ENCODE measurements around the gene VEZT.

- TF ChIP-seq CTCF (conservative IDR thresholded peaks at IDR 0.05; ENCODE audit: low read depth, low read length) = no peak
- no peak for TF ChIP-seq EZH2 (IDR thresholded peaks at IDR 0.05; ENCODE audit: borderline replicate concordance, low read depth, low read length, poor library complexity, severe bottlenecking)
Measured at GRCh38 chr12:95282266-95282665, 64.7 kb downstream of the VEZT start.

All from A673 (cell line).